Measurements from ENCODE around the gene RALGAPB. TPM values are rescaled to one million over a fixed set of nuclear protein-coding genes. Genes with fewer than 3 reads are reported as not detected.
A peak's percentile ranks its signal among the peaks of the same experiment; 100 is the strongest.
"Not testable (repeated sequence)": the region's sequence is repeated elsewhere in the genome, so short reads cannot be mapped to it uniquely, and the experiment has no call there.

The RALGAPB gene
- total RNA-seq, 1 experiment from 2014 or later = 6.2 TPM

- not testable (repeated sequence) for H3K27me3 ChIP-seq, H3K9me3 ChIP-seq, DNase-seq, H3K4me3 ChIP-seq
- peaks cover 22% of the 10 kb centered on the region for H3K36me3 ChIP-seq
These were observed 39.1 kb downstream of the RALGAPB start for GRCh38 chr20:38511726-38512125.

- H3K36me3 ChIP-seq = peaks cover 35% of the 10 kb centered on the region
- H3K9me3 ChIP-seq = no peaks in the 10 kb centered on the region
- no peak for DNase-seq
- no peak overlapping the region for H3K4me3 ChIP-seq
- H3K27me3 ChIP-seq = no peaks in the 10 kb centered on the region
These were observed 41.5 kb downstream of the RALGAPB start for GRCh38 chr20:38514185-38514584.

GRCh38 chr20:38514947-38515346 lies 42.3 kb downstream of the RALGAPB start:
- Histone ChIP-seq H3K27me3 (no peaks in the 10 kb centered on the region), H3K9me3 (no peaks in the 10 kb centered on the region), H3K4me3 (no peak overlapping the region), H3K36me3 (peaks cover 29% of the 10 kb centered on the region)
- DNase-seq = no peak

GRCh38 chr20:38515631-38516030 lies 43.0 kb downstream of the RALGAPB start:
- Histone ChIP-seq H3K4me3 (no peak overlapping the region), H3K36me3 (peaks cover 29% of the 10 kb centered on the region)
- DNase-seq = no peak

GRCh38 chr20:38519426-38519825 lies 46.8 kb downstream of the RALGAPB start:
- H3K36me3 ChIP-seq = peaks cover 49% of the 10 kb centered on the region
- H3K4me3 ChIP-seq = no peak overlapping the region
- H3K27me3 ChIP-seq = no peaks in the 10 kb centered on the region

More at GRCh38 chr20:38515631-38516030, 43.0 kb downstream of the RALGAPB start:
- Histone ChIP-seq H3K9me3 (no peaks in the 10 kb centered on the region), H3K27me3 (no peaks in the 10 kb centered on the region)

GRCh38 chr20:38520261-38520660 lies 47.6 kb downstream of the RALGAPB start:
- H3K9me3 ChIP-seq = no peaks in the 10 kb centered on the region
- no peaks in the 10 kb centered on the region for H3K27me3 ChIP-seq
- no peak for DNase-seq
- peaks cover 50% of the 10 kb centered on the region for H3K36me3 ChIP-seq
- no peak overlapping the region for H3K4me3 ChIP-seq

More at GRCh38 chr20:38519426-38519825, 46.8 kb downstream of the RALGAPB start:
- no peaks in the 10 kb centered on the region for H3K9me3 ChIP-seq
- DNase-seq = no peak

GRCh38 chr20:38523697-38524096 lies 51.1 kb downstream of the RALGAPB start:
- Histone ChIP-seq H3K9me3 (no peaks in the 10 kb centered on the region), H3K27me3 (no peaks in the 10 kb centered on the region), H3K4me3 (no peak overlapping the region), H3K36me3 (peaks cover 36% of the 10 kb centered on the region)
- DNase-seq = no peak

- no peak for DNase-seq
- Histone ChIP-seq H3K9me3 (no peaks in the 10 kb centered on the region), H3K27me3 (no peaks in the 10 kb centered on the region), H3K36me3 (peaks cover 29% of the 10 kb centered on the region), H3K4me3 (no peak overlapping the region)
These were observed 55.5 kb downstream of the RALGAPB start for GRCh38 chr20:38528167-38528566.

GRCh38 chr20:38531021-38531420 lies 58.4 kb downstream of the RALGAPB start:
- Histone ChIP-seq H3K9me3 (no peaks in the 10 kb centered on the region), H3K27me3 (no peaks in the 10 kb centered on the region), H3K4me3 (no peak overlapping the region), H3K36me3 (peaks cover 39% of the 10 kb centered on the region)
- no peak for DNase-seq

- no peak for DNase-seq
- H3K9me3 ChIP-seq = no peaks in the 10 kb centered on the region
- no peak overlapping the region for H3K4me3 ChIP-seq
- peaks cover 62% of the 10 kb centered on the region for H3K36me3 ChIP-seq
- no peaks in the 10 kb centered on the region for H3K27me3 ChIP-seq
These were observed 62.1 kb downstream of the RALGAPB start for GRCh38 chr20:38534756-38535155.

GRCh38 chr20:38536310-38536709 lies 63.7 kb downstream of the RALGAPB start:
- peaks cover 73% of the 10 kb centered on the region for H3K36me3 ChIP-seq
- no peak for DNase-seq
- no peaks in the 10 kb centered on the region for H3K9me3 ChIP-seq
- H3K27me3 ChIP-seq = no peaks in the 10 kb centered on the region
- no peak overlapping the region for H3K4me3 ChIP-seq

- peak; percentile 3 for DNase-seq
- Histone ChIP-seq H3K27me3 (no peaks in the 10 kb centered on the region), H3K36me3 (peaks cover 79% of the 10 kb centered on the region), H3K9me3 (no peaks in the 10 kb centered on the region), H3K4me3 (no peak overlapping the region)
These were observed 64.5 kb downstream of the RALGAPB start for GRCh38 chr20:38537176-38537575.

GRCh38 chr20:38538789-38539188 lies 66.1 kb downstream of the RALGAPB start:
- H3K36me3 ChIP-seq = peaks cover 81% of the 10 kb centered on the region
- no peak for DNase-seq
- no peak overlapping the region for H3K4me3 ChIP-seq
- H3K9me3 ChIP-seq = no peaks in the 10 kb centered on the region
- no peaks in the 10 kb centered on the region for H3K27me3 ChIP-seq

GRCh38 chr20:38543014-38543906 lies 70.6 kb downstream of the RALGAPB start:
- no peak for DNase-seq
- peaks cover 75% of the 10 kb centered on the region for H3K36me3 ChIP-seq

GRCh38 chr20:38545771-38546170 lies 73.1 kb downstream of the RALGAPB start:
- Histone ChIP-seq H3K36me3 (peaks cover 78% of the 10 kb centered on the region), H3K4me3 (no peak overlapping the region), H3K27me3 (no peaks in the 10 kb centered on the region), H3K9me3 (no peaks in the 10 kb centered on the region)
- DNase-seq = no peak

More at GRCh38 chr20:38543014-38543906, 70.6 kb downstream of the RALGAPB start:
- Histone ChIP-seq H3K9me3 (no peaks in the 10 kb centered on the region), H3K27me3 (no peaks in the 10 kb centered on the region), H3K4me3 (no peak overlapping the region)

- Histone ChIP-seq H3K27me3 (no peaks in the 10 kb centered on the region), H3K4me3 (no peak overlapping the region), H3K36me3 (peaks cover 76% of the 10 kb centered on the region), H3K9me3 (no peaks in the 10 kb centered on the region)
- DNase-seq = no peak
These were observed 74.8 kb downstream of the RALGAPB start for GRCh38 chr20:38547288-38548085.

- H3K27me3 ChIP-seq = no peaks in the 10 kb centered on the region
- H3K4me3 ChIP-seq = no peak overlapping the region
- no peak for DNase-seq
- H3K36me3 ChIP-seq = peaks cover 77% of the 10 kb centered on the region
- H3K9me3 ChIP-seq = no peaks in the 10 kb centered on the region
These were observed 75.9 kb downstream of the RALGAPB start for GRCh38 chr20:38548356-38549083.
